Measurements from ENCODE around the gene TMEM235. TPM values are rescaled to one million over a fixed set of nuclear protein-coding genes. Genes with fewer than 3 reads are reported as not detected.

TMEM235 gene
- polyA plus RNA-seq, 1 experiment: not detected

DNA sequence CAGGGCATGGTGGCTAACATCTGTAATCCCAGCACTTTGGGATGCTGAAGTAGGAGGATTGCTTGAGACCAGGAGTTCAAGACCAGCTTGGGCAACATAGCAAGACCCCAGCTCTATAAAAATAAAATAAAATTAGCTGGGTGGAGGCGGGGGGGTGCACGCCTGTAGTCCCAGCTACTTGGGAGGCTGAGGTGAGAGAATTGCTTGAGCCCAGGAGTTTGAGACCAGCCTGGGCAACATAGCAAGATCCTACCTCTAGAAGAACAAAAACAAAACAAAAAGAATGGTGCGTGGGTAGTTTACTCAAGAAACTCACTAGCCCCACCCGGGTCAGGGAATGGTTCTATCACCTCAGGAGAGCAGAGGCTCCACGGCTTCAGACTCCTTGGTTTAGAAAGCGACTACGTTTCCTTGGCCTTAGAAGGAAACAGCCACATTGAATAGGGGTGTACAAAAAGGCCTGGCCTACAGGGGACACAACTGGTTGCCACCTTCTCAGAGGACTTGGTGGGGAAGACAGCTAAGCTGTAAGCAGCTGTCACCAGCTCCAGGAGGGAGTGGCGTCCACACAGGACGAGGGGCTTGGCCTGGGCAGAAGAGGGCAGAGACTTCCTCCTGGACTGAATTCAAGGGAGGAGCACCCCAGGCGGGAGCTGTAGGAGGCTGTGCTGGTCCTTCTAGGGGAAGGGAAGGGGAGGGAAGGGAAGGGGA, 45.3 kb upstream of the TMEM235 start:
- no peaks in the 10 kb centered on the region for H3K27me3 ChIP-seq (ENCODE audit: control insufficient read depth, insufficient read depth, low read length)
- H3K9me3 ChIP-seq (ENCODE audit: control insufficient read depth, insufficient read depth, low read length): no peaks in the 10 kb centered on the region
- TF ChIP-seq, protein P1, sequence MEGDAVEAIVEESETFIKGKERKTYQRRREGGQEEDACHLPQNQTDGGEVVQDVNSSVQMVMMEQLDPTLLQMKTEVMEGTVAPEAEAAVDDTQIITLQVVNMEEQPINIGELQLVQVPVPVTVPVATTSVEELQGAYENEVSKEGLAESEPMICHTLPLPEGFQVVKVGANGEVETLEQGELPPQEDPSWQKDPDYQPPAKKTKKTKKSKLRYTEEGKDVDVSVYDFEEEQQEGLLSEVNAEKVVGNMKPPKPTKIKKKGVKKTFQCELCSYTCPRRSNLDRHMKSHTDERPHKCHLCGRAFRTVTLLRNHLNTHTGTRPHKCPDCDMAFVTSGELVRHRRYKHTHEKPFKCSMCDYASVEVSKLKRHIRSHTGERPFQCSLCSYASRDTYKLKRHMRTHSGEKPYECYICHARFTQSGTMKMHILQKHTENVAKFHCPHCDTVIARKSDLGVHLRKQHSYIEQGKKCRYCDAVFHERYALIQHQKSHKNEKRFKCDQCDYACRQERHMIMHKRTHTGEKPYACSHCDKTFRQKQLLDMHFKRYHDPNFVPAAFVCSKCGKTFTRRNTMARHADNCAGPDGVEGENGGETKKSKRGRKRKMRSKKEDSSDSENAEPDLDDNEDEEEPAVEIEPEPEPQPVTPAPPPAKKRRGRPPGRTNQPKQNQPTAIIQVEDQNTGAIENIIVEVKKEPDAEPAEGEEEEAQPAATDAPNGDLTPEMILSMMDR (IDR thresholded peaks at IDR 0.05; ENCODE audit: low read depth, low read length): no peak
- ChIA-PET CTCF (interaction anchor here (0.5 to 2.9 kb wide), 32 partner anchors 8 to 765 kb away, joined by 3 to 31 read pairs (median 4); no protein-coding TSS in a partner anchor), POLR2A (interaction anchor here (0.7 to 1.5 kb wide), 4 partner anchors 12 to 44 kb away, joined by 3 to 4 read pairs (median 4); no protein-coding TSS in a partner anchor)
- DNase-seq (ENCODE audit: low read depth, low spot score): no peak
- H3K4me3 ChIP-seq (ENCODE audit: low read depth, low read length): peak overlapping the region; percentile 79
- H3K27ac ChIP-seq (ENCODE audit: low read depth, low read length): no peak overlapping the region

DNA sequence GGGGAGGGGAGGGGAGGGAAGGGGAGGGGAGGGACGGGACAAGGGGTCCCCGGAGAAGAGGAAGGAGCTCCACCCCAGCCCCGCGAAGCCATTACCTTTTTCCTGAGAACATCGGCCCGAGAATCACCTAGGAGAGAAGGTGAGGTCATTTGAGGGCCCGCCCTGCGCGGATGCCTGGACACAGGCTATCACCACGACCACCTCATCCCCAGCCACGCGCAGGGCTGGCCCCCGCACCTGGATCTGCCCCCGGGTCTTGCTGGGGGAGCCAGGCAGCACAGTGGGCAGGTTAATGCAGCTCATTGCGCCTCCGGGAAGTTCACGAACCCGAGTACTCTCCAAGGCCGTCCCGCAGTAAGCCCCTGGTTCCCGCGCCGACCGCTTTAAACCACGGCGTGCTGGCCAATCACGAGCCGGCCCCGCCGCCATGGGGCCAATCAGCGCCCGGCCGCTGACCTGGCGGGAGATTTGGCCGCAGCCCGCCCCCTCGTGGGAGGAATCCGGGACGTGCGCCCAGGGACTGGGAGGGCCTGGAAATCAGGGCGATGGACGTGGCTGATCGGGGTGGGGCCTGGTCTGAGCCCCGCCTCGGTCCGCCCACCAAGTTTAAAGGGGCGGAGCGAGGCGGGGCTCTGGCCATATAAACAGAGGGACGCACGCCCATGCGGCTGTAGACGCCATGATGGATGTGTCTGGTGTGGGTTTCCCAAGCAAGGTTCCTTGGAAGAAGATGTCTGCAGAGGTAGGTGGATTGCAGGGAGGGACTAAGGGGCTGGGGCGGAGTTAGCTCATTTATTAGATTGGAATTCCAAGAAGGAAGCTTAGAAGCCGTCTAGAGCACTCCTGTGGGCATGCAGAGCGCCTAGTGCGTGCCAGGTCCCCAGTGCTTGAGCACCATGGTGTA, 44.5 kb upstream of the TMEM235 start, which contains the start of the genes AFMID and TK1:
AFMID (plus strand) TSS at position 671 of the 904 bp plus-strand sequence; CDS start at position 680, 9 bp downstream.
TK1 (minus strand) TSS at position 361 of the 904 bp plus-strand sequence; CDS start at position 303, 58 bp downstream.
- CTCF ChIA-PET: interaction anchor here (0.5 to 2.9 kb wide), 36 partner anchors 8 to 421 kb away, joined by 3 to 31 read pairs (median 3); no protein-coding TSS in a partner anchor
- DNase-seq (ENCODE audit: low read depth, low spot score): peak; percentile 93
- no peaks in the 10 kb centered on the region for H3K27me3 ChIP-seq (ENCODE audit: control insufficient read depth, insufficient read depth, low read length)
- peak within 1 kb of the TSS; percentile 79 for H3K4me3 ChIP-seq (ENCODE audit: low read depth, low read length)
- H3K27ac ChIP-seq (ENCODE audit: low read depth, low read length): peak within 1 kb of the TSS; percentile 21
- POLR2A ChIA-PET: interaction anchor here (0.6 to 1.5 kb wide), 6 partner anchors 12 to 1018 kb away, joined by 3 to 11 read pairs (median 4); no protein-coding TSS in a partner anchor
- H3K9me3 ChIP-seq (ENCODE audit: control insufficient read depth, insufficient read depth, low read length): no peaks in the 10 kb centered on the region
- TF ChIP-seq, protein P1 (IDR thresholded peaks at IDR 0.05; ENCODE audit: low read depth, low read length): peak; percentile 75

DNA sequence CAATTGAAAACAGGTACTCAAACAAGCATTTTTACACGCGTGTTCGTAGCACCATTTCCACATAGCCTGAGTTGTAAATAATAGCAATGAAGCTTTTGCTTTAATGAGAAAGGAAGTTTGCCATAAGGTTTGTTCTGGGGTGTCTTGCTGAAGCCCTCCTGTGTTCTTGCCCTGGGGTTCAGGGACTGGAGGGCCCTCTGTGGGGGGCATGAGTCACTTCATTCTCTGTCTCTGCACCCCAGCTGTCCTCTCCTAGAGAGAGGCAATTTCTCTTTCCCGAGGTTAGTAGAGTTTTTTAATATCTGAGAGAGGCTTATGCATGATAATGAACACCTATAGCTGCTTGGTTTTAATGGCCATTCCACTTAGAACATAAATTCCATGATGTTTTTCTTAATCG, 34.7 kb upstream of the TMEM235 start:
- peaks cover 3% of the 10 kb centered on the region; the same call in 1 of the 2 replicates for H3K9me3 ChIP-seq (ENCODE audit: control insufficient read depth, insufficient read depth, low read length)
- ChIA-PET CTCF (interaction anchor here (1.7 kb wide), 1 partner anchor 10 kb away, joined by 10 read pairs; the partner anchor contains the start of genes AFMID and TK1), POLR2A (no interaction called here)
- no peak for DNase-seq (ENCODE audit: low read depth, low spot score)
- no peak overlapping the region for H3K4me3 ChIP-seq (ENCODE audit: low read depth, low read length)
- no peaks in the 10 kb centered on the region for H3K27me3 ChIP-seq (ENCODE audit: control insufficient read depth, insufficient read depth, low read length)
- H3K27ac ChIP-seq (ENCODE audit: low read depth, low read length): no peak overlapping the region
- TF ChIP-seq, protein P1 (IDR thresholded peaks at IDR 0.05; ENCODE audit: low read depth, low read length): no peak

DNA sequence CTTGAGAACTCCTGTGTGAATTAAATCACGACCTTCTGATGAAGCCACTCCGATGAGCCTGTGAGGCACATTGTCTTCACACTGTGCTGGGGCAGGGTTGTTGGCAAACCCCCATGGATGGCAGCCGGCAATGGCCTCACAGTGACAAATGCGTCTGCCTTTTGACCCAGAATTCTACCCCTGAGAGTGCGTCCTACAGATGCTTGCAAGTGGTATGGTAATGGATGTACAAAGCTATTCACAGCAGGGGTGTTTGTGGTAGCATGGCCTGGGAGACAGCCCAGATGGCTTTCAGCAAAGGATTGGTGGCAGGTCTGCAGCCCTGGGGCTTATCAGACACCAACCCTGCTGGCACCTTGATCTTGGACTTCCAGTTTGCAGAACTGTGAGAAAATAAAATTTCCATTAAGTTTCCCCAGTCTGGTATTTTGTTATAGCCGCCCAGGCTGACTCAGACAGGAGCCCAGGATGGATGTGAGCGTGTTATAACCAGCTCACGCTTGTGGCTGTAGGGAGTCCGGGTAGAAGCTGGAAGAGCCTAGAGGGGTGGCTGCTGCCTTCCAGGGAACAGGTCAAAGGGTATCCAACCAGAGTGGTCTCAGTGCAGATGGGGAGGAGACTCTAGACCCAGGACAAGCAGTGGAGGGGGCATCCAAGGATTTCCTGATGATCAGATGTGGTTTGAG, 34.1 kb upstream of the TMEM235 start:
- ChIA-PET CTCF (interaction anchor here (0.6 to 1.7 kb wide), 2 partner anchors 10 to 132 kb away, joined by 4 to 10 read pairs; partner anchors contain the start of genes AFMID and TK1), POLR2A (no interaction called here)
- no peak for DNase-seq (ENCODE audit: low read depth, low spot score)
- TF ChIP-seq, protein P1 (IDR thresholded peaks at IDR 0.05; ENCODE audit: low read depth, low read length): no peak
- no peak overlapping the region for H3K27ac ChIP-seq (ENCODE audit: low read depth, low read length)
- peaks cover 3% of the 10 kb centered on the region; the same call in 1 of the 2 replicates for H3K9me3 ChIP-seq (ENCODE audit: control insufficient read depth, insufficient read depth, low read length)
- H3K27me3 ChIP-seq (ENCODE audit: control insufficient read depth, insufficient read depth, low read length): no peaks in the 10 kb centered on the region
- H3K4me3 ChIP-seq (ENCODE audit: low read depth, low read length): no peak overlapping the region

All from AG04450 (cell line).